Immature natural killer cell (primary cell): ENCODE measurements around the gene ABCG5. TPM values are rescaled to one million over a fixed set of nuclear protein-coding genes. Genes with fewer than 3 reads are reported as not detected.

ENCODE experiments used
- DNase-seq, 3 donors: peaks; one replicate each; pipeline ENCODE4 v3.0.0; 2022; ENCODE audit warnings: mixed read lengths in 1 of 3
- H3K27ac Mint-ChIP-seq, 6 donors: one replicate each; pipeline ENCODE4 v1.8.0; 2020; ENCODE audit warnings: mixed read lengths in 6 of 6, mild to moderate bottlenecking in 5 of 6, inconsistent platforms in 4 of 6, moderate library complexity in 3 of 6
- H3K27me3 Mint-ChIP-seq, 3 donors: one replicate each; pipeline ENCODE4 v1.8.0; 2020 to 2021; ENCODE audit warnings: low read depth in 3 of 3, mild to moderate bottlenecking in 3 of 3, mixed read lengths in 3 of 3, moderate library complexity in 3 of 3, inconsistent platforms in 1 of 3
- H3K36me3 Mint-ChIP-seq, 3 donors: one replicate each; pipeline ENCODE4 v1.8.0; 2020; ENCODE audit warnings: mixed read lengths in 3 of 3, inconsistent platforms in 2 of 3, mild to moderate bottlenecking in 2 of 3
- H3K4me1 Mint-ChIP-seq, 2 donors: one replicate each; pipeline ENCODE4 v1.8.0; 2020; ENCODE audit warnings: inconsistent platforms in 2 of 2, mild to moderate bottlenecking in 2 of 2, mixed read lengths in 2 of 2, moderate library complexity in 1 of 2
- H3K4me3 Mint-ChIP-seq, 5 donors: one replicate each; pipeline ENCODE4 v1.8.0; 2020; ENCODE audit warnings: mild to moderate bottlenecking in 5 of 5, mixed read lengths in 5 of 5, inconsistent platforms in 3 of 5, moderate library complexity in 3 of 5
- H3K9me3 Mint-ChIP-seq, 6 donors: one replicate each; pipeline ENCODE4 v1.8.0; 2020; ENCODE audit warnings: mild to moderate bottlenecking in 6 of 6, mixed read lengths in 6 of 6, inconsistent platforms in 4 of 6, moderate library complexity in 3 of 6
- polyA plus RNA-seq, 3 donors: library from polyadenylated mRNA; unstranded; fragments of 300-500 nt; fragmentation: Illumina TruSeq; gene quantifications; one replicate each; pipeline ENCODE4 v1.2.3, GENCODE V29; 2021

The ABCG5 gene
- polyA plus RNA-seq, 3 donors from 2014 or later: not detected

- Mint-ChIP-seq H3K9me3 (no peaks in the 10 kb centered on the region), H3K4me1 (no peaks in the 10 kb centered on the region), H3K27ac (no peak overlapping the region), H3K4me3 (no peak overlapping the region), H3K36me3 (no peaks in the 10 kb centered on the region), H3K27me3 (peaks cover 0 to 4% (median 0%) of the 10 kb centered on the region in 3 donors)
- DNase-seq: no peak
These were observed 14.8 kb upstream of the ABCG5 start for GRCh38 chr2:43853141-43854081.

DNA sequence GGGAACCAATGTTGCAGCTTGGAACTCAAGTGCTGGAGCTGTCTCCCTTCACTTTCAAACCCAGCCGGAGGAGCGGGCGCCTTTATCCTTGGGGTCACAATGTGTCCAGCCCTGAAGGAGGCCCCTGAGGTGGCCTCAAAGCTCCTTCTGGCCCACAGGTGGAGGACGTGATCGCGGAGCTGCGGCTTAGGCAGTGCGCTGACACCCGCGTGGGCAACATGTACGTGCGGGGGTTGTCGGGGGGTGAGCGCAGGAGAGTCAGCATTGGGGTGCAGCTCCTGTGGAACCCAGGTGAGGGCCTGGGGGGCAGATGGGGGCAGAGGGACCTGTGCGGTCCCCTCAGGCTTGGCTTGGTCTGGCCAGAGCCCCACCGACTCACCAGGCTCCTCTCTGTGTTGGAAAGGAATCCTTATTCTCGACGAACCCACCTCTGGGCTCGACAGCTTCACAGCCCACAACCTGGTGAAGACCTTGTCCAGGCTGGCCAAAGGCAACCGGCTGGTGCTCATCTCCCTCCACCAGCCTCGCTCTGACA lies 13.6 kb upstream of the ABCG5 start:
- Mint-ChIP-seq H3K9me3 (no peaks in the 10 kb centered on the region), H3K27me3 (peaks cover 0 to 4% (median under 1%) of the 10 kb centered on the region in 3 donors), H3K27ac (no peak overlapping the region), H3K36me3 (no peaks in the 10 kb centered on the region), H3K4me3 (no peak overlapping the region), H3K4me1 (no peaks in the 10 kb centered on the region)
- DNase-seq: no peak

GRCh38 chr2:43851011-43851980 lies 12.7 kb upstream of the ABCG5 start:
- H3K27me3 Mint-ChIP-seq: peaks cover 0 to 3% (median 2%) of the 10 kb centered on the region in 3 donors
- H3K27ac Mint-ChIP-seq: no peak overlapping the region
- no peaks in the 10 kb centered on the region for H3K9me3 Mint-ChIP-seq
- H3K4me1 Mint-ChIP-seq: no peaks in the 10 kb centered on the region
- DNase-seq: no peak
- no peak overlapping the region for H3K4me3 Mint-ChIP-seq
- no peaks in the 10 kb centered on the region for H3K36me3 Mint-ChIP-seq

- Mint-ChIP-seq H3K4me1 (no peaks in the 10 kb centered on the region), H3K4me3 (no peak overlapping the region), H3K36me3 (no peaks in the 10 kb centered on the region), H3K27me3 (peaks cover 0 to 3% (median 2%) of the 10 kb centered on the region in 3 donors), H3K9me3 (no peaks in the 10 kb centered on the region), H3K27ac (no peak overlapping the region)
- DNase-seq: no peak
These were observed 9.6 kb upstream of the ABCG5 start for GRCh38 chr2:43848214-43848613.

DNA sequence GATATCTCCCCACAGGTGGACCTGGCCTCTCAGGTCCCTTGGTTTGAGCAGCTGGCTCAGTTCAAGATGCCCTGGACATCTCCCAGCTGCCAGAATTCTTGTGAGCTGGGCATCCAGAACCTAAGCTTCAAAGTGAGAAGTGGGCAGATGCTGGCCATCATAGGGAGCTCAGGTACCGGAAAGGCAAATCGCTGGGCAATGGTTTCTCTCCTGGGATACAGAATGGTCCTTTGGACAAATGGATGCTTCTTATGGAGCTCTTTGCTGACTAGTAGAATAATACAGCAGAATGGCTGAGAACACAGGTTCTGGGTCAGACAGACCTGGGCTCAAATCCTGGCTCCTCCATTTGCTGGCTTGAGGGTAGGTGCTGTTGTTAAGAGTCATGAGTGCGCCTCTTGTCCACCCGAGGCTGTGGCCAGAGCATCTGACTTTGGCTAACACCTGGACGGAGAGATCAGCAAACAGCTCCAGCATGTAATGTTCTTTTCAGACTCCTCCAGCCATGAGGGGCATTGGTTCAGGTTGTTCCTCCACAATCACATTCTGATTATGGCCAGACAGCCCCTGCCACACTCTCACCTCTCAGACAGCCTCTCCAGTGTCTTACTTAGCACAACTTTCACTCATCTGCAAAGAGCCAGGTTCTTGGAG lies 7.6 kb upstream of the ABCG5 start:
- H3K4me1 Mint-ChIP-seq: no peaks in the 10 kb centered on the region
- H3K36me3 Mint-ChIP-seq: no peaks in the 10 kb centered on the region
- H3K27me3 Mint-ChIP-seq: peaks cover 0 to 3% (median 2%) of the 10 kb centered on the region in 3 donors
- no peak overlapping the region for H3K27ac Mint-ChIP-seq
- H3K4me3 Mint-ChIP-seq: no peak overlapping the region
- no peak for DNase-seq
- H3K9me3 Mint-ChIP-seq: no peaks in the 10 kb centered on the region

DNA sequence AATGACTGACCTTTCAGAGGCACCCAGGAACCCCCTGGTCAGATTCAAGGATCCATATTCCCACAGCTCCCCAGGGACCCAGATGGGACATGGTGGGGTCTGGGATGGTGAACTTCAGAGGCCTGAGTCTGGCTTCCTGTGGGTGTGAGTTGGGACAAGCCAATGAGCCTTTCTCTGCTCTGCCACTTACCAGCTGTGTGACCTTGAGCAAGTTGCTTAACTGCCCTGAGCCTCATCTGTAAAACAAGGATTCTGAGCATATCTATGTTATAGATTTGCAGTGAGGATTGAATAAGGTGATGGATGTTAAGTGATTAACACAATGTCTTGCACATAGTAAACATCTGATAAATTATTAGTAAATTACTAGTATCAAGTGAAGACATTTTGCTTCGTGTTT lies 6.5 kb upstream of the ABCG5 start:
- H3K4me1 Mint-ChIP-seq: no peaks in the 10 kb centered on the region
- no peak overlapping the region for H3K4me3 Mint-ChIP-seq
- no peak for DNase-seq
- H3K9me3 Mint-ChIP-seq: no peaks in the 10 kb centered on the region
- H3K27me3 Mint-ChIP-seq: peaks cover 0 to 5% (median 3%) of the 10 kb centered on the region in 3 donors
- no peaks in the 10 kb centered on the region for H3K36me3 Mint-ChIP-seq
- H3K27ac Mint-ChIP-seq: no peak overlapping the region

- Mint-ChIP-seq H3K9me3 (no peaks in the 10 kb centered on the region), H3K27me3 (peaks cover 0 to 7% (median 0%) of the 10 kb centered on the region in 3 donors), H3K4me1 (no peaks in the 10 kb centered on the region), H3K4me3 (no peak overlapping the region), H3K36me3 (no peaks in the 10 kb centered on the region), H3K27ac (no peak overlapping the region)
- no peak for DNase-seq
These were observed 4.2 kb upstream of the ABCG5 start for GRCh38 chr2:43842866-43843226.

DNA sequence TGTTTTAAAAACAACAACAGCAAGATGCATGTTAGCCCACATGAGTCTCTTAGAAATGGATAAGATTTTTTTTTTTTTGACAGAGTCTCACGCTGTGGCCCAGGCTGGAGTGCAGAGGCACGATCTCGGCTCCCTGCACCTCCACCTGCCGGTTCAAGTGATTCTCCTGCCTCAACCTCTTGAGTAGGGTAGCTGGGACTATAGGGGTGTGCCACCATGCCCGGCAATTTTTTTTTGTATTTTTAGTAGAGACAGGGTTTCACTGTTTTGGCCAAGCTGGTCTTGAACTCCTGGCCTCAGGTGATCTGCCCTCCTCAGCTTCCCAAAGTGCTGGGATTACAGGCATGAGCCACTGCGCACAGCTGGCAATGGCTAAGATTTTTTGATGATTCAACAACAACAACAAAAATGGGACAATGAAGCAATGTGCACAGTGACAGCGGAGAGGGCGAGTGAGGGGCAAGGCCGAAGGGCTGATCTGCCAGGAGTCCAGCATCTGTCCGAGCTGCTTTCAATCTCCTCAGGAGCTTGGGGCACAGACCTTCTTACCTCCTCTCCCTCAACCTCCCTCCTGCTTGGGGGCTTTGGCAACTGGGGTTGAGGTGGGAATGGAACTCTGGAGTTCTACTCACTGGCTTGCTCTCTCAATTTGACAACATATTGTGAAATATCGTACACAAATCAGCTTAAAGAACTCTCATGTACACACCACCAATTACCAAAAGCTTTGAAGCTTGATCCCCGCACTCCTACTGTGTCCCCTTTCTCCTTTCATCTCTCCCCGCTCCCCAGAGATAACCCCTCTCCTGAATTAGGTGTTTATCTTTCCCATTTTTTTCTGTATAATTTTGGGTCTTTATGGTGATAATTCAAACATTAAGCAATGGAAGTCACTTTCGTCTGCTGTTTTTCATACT lies 3.6 kb upstream of the ABCG5 start:
- H3K36me3 Mint-ChIP-seq: no peaks in the 10 kb centered on the region
- no peaks in the 10 kb centered on the region for H3K9me3 Mint-ChIP-seq
- no peak for DNase-seq
- H3K4me3 Mint-ChIP-seq: no peak overlapping the region
- H3K27me3 Mint-ChIP-seq: peaks cover 0 to 6% (median 0%) of the 10 kb centered on the region in 3 donors
- no peak overlapping the region for H3K27ac Mint-ChIP-seq
- H3K4me1 Mint-ChIP-seq: no peaks in the 10 kb centered on the region

DNA sequence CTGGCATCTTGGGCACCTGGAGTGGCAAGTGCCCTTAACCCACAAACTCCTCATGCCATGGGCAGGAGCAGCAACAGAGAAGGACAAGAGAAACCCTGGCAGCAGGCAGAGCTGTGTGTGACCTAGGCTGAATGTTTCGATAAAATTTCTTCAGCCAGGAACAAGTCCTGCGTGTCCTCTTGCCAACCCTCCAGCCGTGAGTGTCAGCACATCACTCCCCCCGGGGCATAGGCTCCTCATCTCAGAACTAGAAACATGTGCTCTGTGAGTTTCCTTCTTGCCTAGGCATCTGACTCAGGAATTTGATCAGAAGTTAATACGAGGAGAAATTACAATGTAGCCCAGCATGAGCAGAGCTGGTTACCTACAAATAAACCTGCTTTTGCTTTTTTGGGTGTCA lies 2.3 kb upstream of the ABCG5 start:
- Mint-ChIP-seq H3K27ac (peak overlapping the region in 1 of 6 donors; percentile 12), H3K36me3 (no peaks in the 10 kb centered on the region), H3K27me3 (peaks cover 0 to 8% (median 0%) of the 10 kb centered on the region in 3 donors), H3K4me3 (no peak overlapping the region), H3K4me1 (no peaks in the 10 kb centered on the region), H3K9me3 (no peaks in the 10 kb centered on the region)
- no peak for DNase-seq

- DNase-seq: no peak
- peaks cover 0 to 9% (median 0%) of the 10 kb centered on the region in 3 donors for H3K27me3 Mint-ChIP-seq
- no peaks in the 10 kb centered on the region for H3K36me3 Mint-ChIP-seq
- no peaks in the 10 kb centered on the region for H3K9me3 Mint-ChIP-seq
- H3K27ac Mint-ChIP-seq: no peak overlapping the region
- no peak overlapping the region for H3K4me3 Mint-ChIP-seq
- H3K4me1 Mint-ChIP-seq: no peaks in the 10 kb centered on the region
These were observed 1.3 kb upstream of the ABCG5 start for GRCh38 chr2:43839776-43840564.

DNA sequence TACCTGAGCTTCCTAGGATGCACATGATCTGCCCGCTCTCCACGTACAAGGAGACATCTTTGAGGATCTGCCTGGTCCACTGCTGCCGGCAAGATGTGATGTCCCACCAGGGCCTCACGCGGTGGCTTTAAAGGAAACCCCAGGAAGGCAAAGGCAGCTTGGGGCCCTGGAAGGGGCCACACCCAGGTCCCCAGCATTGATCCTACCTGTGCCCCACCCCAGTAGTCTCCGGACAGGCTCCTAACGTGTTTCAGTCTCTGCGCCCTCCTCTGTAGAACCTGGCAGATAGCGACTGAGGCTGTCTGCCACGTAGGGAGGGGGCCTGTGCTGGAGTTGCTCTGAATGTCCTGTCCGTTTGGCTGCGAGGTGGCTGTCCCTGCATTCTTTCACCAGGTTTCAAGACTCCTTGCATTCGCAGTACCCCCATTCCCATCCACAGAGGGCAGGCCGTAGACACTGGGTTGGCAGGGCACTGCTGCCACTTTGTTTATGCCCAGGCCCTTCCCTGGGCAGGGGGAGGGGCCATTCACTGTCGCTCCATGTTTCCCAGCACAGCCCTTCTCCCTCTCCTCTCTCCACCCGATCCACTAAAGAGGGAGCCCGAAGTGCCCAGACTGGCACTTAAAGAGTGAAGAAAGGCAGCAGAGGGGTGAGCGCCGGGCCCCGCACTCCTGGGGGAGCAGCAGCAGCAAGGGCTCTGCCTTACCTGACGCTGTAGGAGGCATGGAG lies 644 bp downstream of the ABCG5 start:
- H3K4me3 Mint-ChIP-seq: no peak overlapping the region
- H3K36me3 Mint-ChIP-seq: no peaks in the 10 kb centered on the region
- no peaks in the 10 kb centered on the region for H3K4me1 Mint-ChIP-seq
- H3K9me3 Mint-ChIP-seq: no peaks in the 10 kb centered on the region
- no peak overlapping the region for H3K27ac Mint-ChIP-seq
- no peak for DNase-seq
- peaks cover 0 to 14% (median 2%) of the 10 kb centered on the region in 3 donors for H3K27me3 Mint-ChIP-seq
